Neural cell (in vitro differentiated cells): ENCODE results near the gene KIF24. TPM values are rescaled to one million over a fixed set of nuclear protein-coding genes. Genes with fewer than 3 reads are reported as not detected.

ENCODE experiments used
- H2AFZ ChIP-seq: fragments of 200-600, 300-800 bp; sonication (generic), shearing (Covaris generic); 2 replicates; pipeline ENCODE4 v1.6.0; 2014; ENCODE audit warnings: low read depth, mild to moderate bottlenecking, antibody characterized with exemption, low read length, moderate library complexity
- H3F3A ChIP-seq: fragments of 200-600 bp; shearing (Covaris generic); 2 replicates; pipeline ENCODE4 v1.6.1; 2016; ENCODE audit warnings: mild to moderate bottlenecking, moderate library complexity, mixed read lengths, antibody characterized with exemption, low read length; ENCODE audit not compliant: insufficient read depth, poor library complexity, severe bottlenecking
- H3K27ac ChIP-seq: fragments of 200-600, 300-800 bp; sonication (generic), shearing (Covaris generic); 2 replicates; pipeline ENCODE4 v1.5.1; 2014; ENCODE audit warnings: mild to moderate bottlenecking, low read length, moderate library complexity
- H3K27me3 ChIP-seq: fragments of 300-800, 200-600 bp; sonication (generic), shearing (Covaris generic); 2 replicates; pipeline ENCODE4 v1.6.0; 2014; ENCODE audit warnings: mild to moderate bottlenecking, low read depth, low read length, moderate library complexity; ENCODE audit not compliant: insufficient read depth
- H3K36me3 ChIP-seq: fragments of 300-800, 200-600 bp; sonication (generic), shearing (Covaris generic); 2 replicates; pipeline ENCODE4 v1.5.1; 2014; ENCODE audit warnings: mild to moderate bottlenecking, antibody characterized with exemption, low read length, moderate library complexity; ENCODE audit not compliant: insufficient read depth
- H3K4me2 ChIP-seq: fragments of 300-800, 200-600 bp; sonication (generic), shearing (Covaris generic); 2 replicates; pipeline ENCODE4 v1.6.0; 2014; ENCODE audit warnings: mild to moderate bottlenecking, low read length
- H3K4me3 ChIP-seq: fragments of 300-800, 200-600 bp; sonication (generic), shearing (Covaris generic); 2 replicates; pipeline ENCODE4 v1.5.1; 2014; ENCODE audit warnings: mild to moderate bottlenecking, low read length, moderate library complexity
- H3K79me2 ChIP-seq: fragments of 200-600 bp; shearing (Covaris generic); replicated peaks from 2 replicates; pipeline ENCODE4 v1.6.0; 2014; ENCODE audit warnings: mild to moderate bottlenecking, low read length, moderate library complexity; ENCODE audit not compliant: insufficient read depth
- H3K9ac ChIP-seq: fragments of 300-800, 200-600 bp; sonication (generic), shearing (Covaris generic); 2 replicates; pipeline ENCODE4 v1.6.1; 2016; ENCODE audit warnings: mild to moderate bottlenecking, low read length, mixed read lengths
- H3K9me2 ChIP-seq: fragments of 200-600 bp; shearing (Covaris generic); 2 replicates; pipeline ENCODE4 v1.6.1; 2016; ENCODE audit warnings: mild to moderate bottlenecking, low read length, mixed read lengths; ENCODE audit not compliant: insufficient read depth
- H3K9me3 ChIP-seq: fragments of 200-600, 300-800 bp; sonication (generic), shearing (Covaris generic); 2 replicates; pipeline ENCODE4 v1.6.1; 2016; ENCODE audit warnings: mild to moderate bottlenecking, mixed run types, low read length, moderate library complexity, mixed read lengths
- H4K20me1 ChIP-seq: fragments of 200-600 bp; shearing (Covaris generic); 2 replicates; pipeline ENCODE4 v1.6.1; 2016; ENCODE audit warnings: mild to moderate bottlenecking, mixed run types; ENCODE audit not compliant: insufficient read depth
- EP300 ChIP-seq: fragments of 450-650 bp; conservative IDR thresholded peaks from 2 replicates; pipeline ENCODE4 v1.6.1; 2014; ENCODE audit warnings: antibody characterized with exemption, mild to moderate bottlenecking, moderate library complexity; ENCODE audit not compliant: poor library complexity, severe bottlenecking
- EZH2 ChIP-seq: fragments of 200-600, 300-800 bp; shearing (Covaris generic), sonication (generic); IDR thresholded peaks from 2 replicates; pipeline ENCODE4 v1.6.1; 2014; ENCODE audit warnings: antibody characterized with exemption, low read length, borderline replicate concordance, mild to moderate bottlenecking; ENCODE audit not compliant: insufficient read depth, poor library complexity, severe bottlenecking
- MXI1 ChIP-seq: fragments of 450-650 bp; conservative IDR thresholded peaks from 2 replicates; pipeline ENCODE4 v1.6.1; 2014; ENCODE audit warnings: antibody characterized with exemption, mild to moderate bottlenecking; ENCODE audit not compliant: poor library complexity, severe bottlenecking
- POLR2AphosphoS5 ChIP-seq: IDR thresholded peaks from 2 replicates; pipeline ENCODE4 v1.6.1; 2012
- RAD21 ChIP-seq: fragments of 450-650 bp; conservative IDR thresholded peaks from 2 replicates; pipeline ENCODE4 v1.6.1; 2014; ENCODE audit warnings: antibody characterized with exemption, mild to moderate bottlenecking, moderate library complexity
- SMC3 ChIP-seq: fragments of 450-650 bp; conservative IDR thresholded peaks from 2 replicates; pipeline ENCODE4 v1.6.1; 2014; ENCODE audit warnings: antibody characterized with exemption, mild to moderate bottlenecking, moderate library complexity; ENCODE audit not compliant: poor library complexity
- TAF1 ChIP-seq: IDR thresholded peaks from 2 replicates; pipeline ENCODE4 v1.6.1; 2012; ENCODE audit warnings: low read depth
- polyA plus RNA-seq: library from polyadenylated mRNA; depleted of rRNA; stranded (reverse); fragments of >200 nt; gene quantifications from 2 replicates; pipeline ENCODE4 v1.2.3, GENCODE V29; 2014
- TF ChIP-seq, protein P1 (sequence below): IDR thresholded peaks from 2 replicates; pipeline ENCODE4 v1.6.1; 2012; ENCODE audit warnings: borderline replicate concordance
- TF ChIP-seq, protein P2 (sequence below): fragments of 450-650 bp; IDR thresholded peaks from 2 replicates; pipeline ENCODE4 v1.5.1; 2014; ENCODE audit warnings: antibody characterized with exemption, mild to moderate bottlenecking, moderate library complexity; ENCODE audit not compliant: poor library complexity, severe bottlenecking

The KIF24 gene
- polyA plus RNA-seq, 1 donor from 2014 or later, result 0.19 TPM

DNA sequence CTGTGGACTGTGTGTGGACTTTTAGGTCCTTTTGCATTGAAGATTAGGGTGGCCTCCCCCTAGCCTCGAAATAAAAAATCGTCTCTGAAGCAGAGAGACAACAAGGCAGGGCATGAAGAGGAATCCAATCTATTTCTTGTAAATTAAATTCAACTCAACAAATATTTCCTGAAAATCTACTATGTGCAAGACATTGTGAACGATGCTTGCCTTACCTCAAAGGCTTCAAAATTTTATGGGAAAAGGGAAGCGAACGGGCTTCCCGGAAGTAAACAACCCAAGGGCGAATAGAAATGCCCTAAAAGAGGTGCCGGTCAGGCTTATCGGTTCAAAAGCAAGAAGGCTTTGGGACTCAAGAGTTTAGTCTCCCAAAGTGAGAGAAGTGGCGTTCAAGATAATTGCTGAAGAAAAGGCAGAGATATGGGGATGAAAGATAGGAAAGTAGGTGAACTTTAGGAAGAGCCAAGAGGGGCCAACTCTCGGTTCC lies 525 bp downstream of the KIF24 start:
- Histone ChIP-seq H3K9me3 (no peaks in the 10 kb centered on the region), H2AFZ (peak overlapping the region; percentile 35), H3K36me3 (no peaks in the 10 kb centered on the region), H3K9me2 (no peaks in the 10 kb centered on the region), H3K27me3 (no peaks in the 10 kb centered on the region), H3K9ac (peak overlapping the region; percentile 30), H3F3A (no peaks in the 10 kb centered on the region), H3K79me2 (peaks cover 25% of the 10 kb centered on the region), H3K4me3 (peak overlapping the region; percentile 82), H3K27ac (no peak overlapping the region), H3K4me2 (peak overlapping the region; percentile 87), H4K20me1 (no peaks in the 10 kb centered on the region)
- TF ChIP-seq, protein P1, sequence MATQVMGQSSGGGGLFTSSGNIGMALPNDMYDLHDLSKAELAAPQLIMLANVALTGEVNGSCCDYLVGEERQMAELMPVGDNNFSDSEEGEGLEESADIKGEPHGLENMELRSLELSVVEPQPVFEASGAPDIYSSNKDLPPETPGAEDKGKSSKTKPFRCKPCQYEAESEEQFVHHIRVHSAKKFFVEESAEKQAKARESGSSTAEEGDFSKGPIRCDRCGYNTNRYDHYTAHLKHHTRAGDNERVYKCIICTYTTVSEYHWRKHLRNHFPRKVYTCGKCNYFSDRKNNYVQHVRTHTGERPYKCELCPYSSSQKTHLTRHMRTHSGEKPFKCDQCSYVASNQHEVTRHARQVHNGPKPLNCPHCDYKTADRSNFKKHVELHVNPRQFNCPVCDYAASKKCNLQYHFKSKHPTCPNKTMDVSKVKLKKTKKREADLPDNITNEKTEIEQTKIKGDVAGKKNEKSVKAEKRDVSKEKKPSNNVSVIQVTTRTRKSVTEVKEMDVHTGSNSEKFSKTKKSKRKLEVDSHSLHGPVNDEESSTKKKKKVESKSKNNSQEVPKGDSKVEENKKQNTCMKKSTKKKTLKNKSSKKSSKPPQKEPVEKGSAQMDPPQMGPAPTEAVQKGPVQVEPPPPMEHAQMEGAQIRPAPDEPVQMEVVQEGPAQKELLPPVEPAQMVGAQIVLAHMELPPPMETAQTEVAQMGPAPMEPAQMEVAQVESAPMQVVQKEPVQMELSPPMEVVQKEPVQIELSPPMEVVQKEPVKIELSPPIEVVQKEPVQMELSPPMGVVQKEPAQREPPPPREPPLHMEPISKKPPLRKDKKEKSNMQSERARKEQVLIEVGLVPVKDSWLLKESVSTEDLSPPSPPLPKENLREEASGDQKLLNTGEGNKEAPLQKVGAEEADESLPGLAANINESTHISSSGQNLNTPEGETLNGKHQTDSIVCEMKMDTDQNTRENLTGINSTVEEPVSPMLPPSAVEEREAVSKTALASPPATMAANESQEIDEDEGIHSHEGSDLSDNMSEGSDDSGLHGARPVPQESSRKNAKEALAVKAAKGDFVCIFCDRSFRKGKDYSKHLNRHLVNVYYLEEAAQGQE, result no peak
- TF ChIP-seq, protein P2, sequence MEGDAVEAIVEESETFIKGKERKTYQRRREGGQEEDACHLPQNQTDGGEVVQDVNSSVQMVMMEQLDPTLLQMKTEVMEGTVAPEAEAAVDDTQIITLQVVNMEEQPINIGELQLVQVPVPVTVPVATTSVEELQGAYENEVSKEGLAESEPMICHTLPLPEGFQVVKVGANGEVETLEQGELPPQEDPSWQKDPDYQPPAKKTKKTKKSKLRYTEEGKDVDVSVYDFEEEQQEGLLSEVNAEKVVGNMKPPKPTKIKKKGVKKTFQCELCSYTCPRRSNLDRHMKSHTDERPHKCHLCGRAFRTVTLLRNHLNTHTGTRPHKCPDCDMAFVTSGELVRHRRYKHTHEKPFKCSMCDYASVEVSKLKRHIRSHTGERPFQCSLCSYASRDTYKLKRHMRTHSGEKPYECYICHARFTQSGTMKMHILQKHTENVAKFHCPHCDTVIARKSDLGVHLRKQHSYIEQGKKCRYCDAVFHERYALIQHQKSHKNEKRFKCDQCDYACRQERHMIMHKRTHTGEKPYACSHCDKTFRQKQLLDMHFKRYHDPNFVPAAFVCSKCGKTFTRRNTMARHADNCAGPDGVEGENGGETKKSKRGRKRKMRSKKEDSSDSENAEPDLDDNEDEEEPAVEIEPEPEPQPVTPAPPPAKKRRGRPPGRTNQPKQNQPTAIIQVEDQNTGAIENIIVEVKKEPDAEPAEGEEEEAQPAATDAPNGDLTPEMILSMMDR, result no peak
- TF ChIP-seq EZH2 (no peak), MXI1 (no peak), TAF1 (no peak), SMC3 (no peak), EP300 (no peak), POLR2AphosphoS5 (no peak), RAD21 (no peak)

DNA sequence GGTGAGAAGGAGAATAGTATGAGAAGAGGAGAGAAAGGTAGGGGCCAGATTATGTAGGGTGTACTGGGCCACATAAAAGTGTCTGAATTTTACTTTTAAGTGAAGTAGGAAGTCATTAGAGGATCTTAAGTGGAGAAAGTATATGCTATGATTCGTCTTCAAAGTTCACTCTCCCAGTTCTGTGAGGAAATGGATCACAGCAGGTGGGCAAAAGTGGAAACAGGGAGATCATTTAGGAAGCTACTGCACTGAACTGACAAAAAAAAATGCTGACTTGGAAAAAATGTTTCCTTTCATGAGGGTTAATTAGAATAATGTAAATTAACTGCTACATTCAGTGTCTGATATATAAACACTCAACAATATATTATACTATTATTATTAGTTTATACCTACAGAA lies 2.4 kb downstream of the KIF24 start:
- Histone ChIP-seq H3K4me3 (no peak overlapping the region), H3F3A (no peaks in the 10 kb centered on the region), H3K27me3 (no peaks in the 10 kb centered on the region), H2AFZ (no peak overlapping the region), H4K20me1 (no peaks in the 10 kb centered on the region), H3K9me3 (no peaks in the 10 kb centered on the region), H3K79me2 (peaks cover 26% of the 10 kb centered on the region), H3K27ac (no peak overlapping the region), H3K9ac (no peak overlapping the region), H3K9me2 (no peaks in the 10 kb centered on the region), H3K4me2 (no peak overlapping the region), H3K36me3 (no peaks in the 10 kb centered on the region)
- TF ChIP-seq MXI1 (no peak), SMC3 (no peak), EP300 (no peak), EZH2 (no peak), POLR2AphosphoS5 (no peak)
- TF ChIP-seq, protein P2, result no peak
